Pulmonary artery endothelial cell (primary cell): ENCODE data around the gene FRG2B. TPM values are rescaled to one million over a fixed set of nuclear protein-coding genes. Genes with fewer than 3 reads are reported as not detected.
"Not testable (repeated sequence)": the region's sequence is repeated elsewhere in the genome, so short reads cannot be mapped to it uniquely, and the experiment has no call there.

Source experiments
- DNase-seq: peaks from one replicate; pipeline ENCODE4 v3.0.0-alpha.2; 2011; ENCODE audit warnings: low read depth, low spot score
- total RNA-seq: library from RNA; depleted of rRNA; stranded (reverse); fragments of >200 nt; gene quantifications from 2 replicates; pipeline ENCODE4 v1.2.3, GENCODE V29; 2014

FRG2B gene
- total RNA-seq, result not detected in 2 replicates

- not testable (repeated sequence) for DNase-seq
Observed at GRCh38 chr10:133626695-133627094, at the start of gene FRG2B. Gene FRG2B, minus strand, starts transcription at chr10:133626795. Its CDS starts 53 bp downstream, at chr10:133626742.

- not testable (repeated sequence) for DNase-seq
Observed at GRCh38 chr10:133667446-133667845, 40.9 kb upstream of the FRG2B start.

- not testable (repeated sequence) for DNase-seq
Observed at GRCh38 chr10:133663544-133664160, 37.1 kb upstream of the FRG2B start.

- DNase-seq, result not testable (repeated sequence)
Observed at GRCh38 chr10:133661122-133661521, 34.5 kb upstream of the FRG2B start.

GRCh38 chr10:133660516-133660915, 33.9 kb upstream of the FRG2B start:
- DNase-seq, result not testable (repeated sequence)

GRCh38 chr10:133657276-133657675, 30.7 kb upstream of the FRG2B start:
- not testable (repeated sequence) for DNase-seq

GRCh38 chr10:133648872-133649455, 22.4 kb upstream of the FRG2B start:
- DNase-seq, result not testable (repeated sequence)

GRCh38 chr10:133647075-133647748, 20.6 kb upstream of the FRG2B start:
- DNase-seq, result not testable (repeated sequence)

GRCh38 chr10:133637846-133638235, 11.2 kb upstream of the FRG2B start:
- not testable (repeated sequence) for DNase-seq

- not testable (repeated sequence) for DNase-seq
Observed at GRCh38 chr10:133637202-133637845, 10.7 kb upstream of the FRG2B start.

- not testable (repeated sequence) for DNase-seq
Observed at GRCh38 chr10:133630723-133631249, 4.2 kb upstream of the FRG2B start.

- DNase-seq, result not testable (repeated sequence)
Observed at GRCh38 chr10:133622544-133622943, 4.1 kb downstream of the FRG2B start.

GRCh38 chr10:133618851-133619250, 7.7 kb downstream of the FRG2B start:
- DNase-seq, result no peak

GRCh38 chr10:133617196-133617595, 9.4 kb downstream of the FRG2B start:
- no peak for DNase-seq

GRCh38 chr10:133616371-133617130, 10.0 kb downstream of the FRG2B start:
- no peak for DNase-seq

- no peak for DNase-seq
Observed at GRCh38 chr10:133614830-133615580, 11.6 kb downstream of the FRG2B start.

- no peak for DNase-seq
Observed at GRCh38 chr10:133613699-133614098, 12.9 kb downstream of the FRG2B start.

- DNase-seq, result no peak
Observed at GRCh38 chr10:133611079-133611478, 15.5 kb downstream of the FRG2B start.

GRCh38 chr10:133608855-133609254, 17.7 kb downstream of the FRG2B start:
- DNase-seq, result no peak

GRCh38 chr10:133603434-133603833, 23.2 kb downstream of the FRG2B start:
- not testable (repeated sequence) for DNase-seq
